NOMO-1 (cell line): ENCODE results near the gene GNGT1.

ENCODE experiments used
- DNase-seq, 2 experiments: peaks; one replicate each; lab custom pipeline; 2025; ENCODE audit not compliant: unreplicated experiment in 2 of 2; lab: John Stamatoyannopoulos, UW

GNGT1 gene

GRCh38 chr7:93906267-93906666 is at the start of gene GNGT1:
GNGT1 (plus strand) TSS chr7:93906567; CDS start chr7:93906747, 180 bp downstream.
- DNase-seq: no peak

GRCh38 chr7:93858857-93859256 is 47.5 kb upstream of the GNGT1 start:
- no peak for DNase-seq

GRCh38 chr7:93860261-93860660 is 46.1 kb upstream of the GNGT1 start:
- DNase-seq: no peak

GRCh38 chr7:93861325-93861949 is 44.9 kb upstream of the GNGT1 start:
- no peak for DNase-seq

- no peak for DNase-seq
Observed at GRCh38 chr7:93862651-93863050, 43.7 kb upstream of the GNGT1 start.

- DNase-seq: no peak
Observed at GRCh38 chr7:93866886-93867285, 39.5 kb upstream of the GNGT1 start.

- DNase-seq: no peak
Observed at GRCh38 chr7:93873998-93874574, 32.3 kb upstream of the GNGT1 start.

GRCh38 chr7:93877742-93878141 is 28.6 kb upstream of the GNGT1 start:
- no peak for DNase-seq

GRCh38 chr7:93879356-93879755 is 27.0 kb upstream of the GNGT1 start:
- no peak for DNase-seq

- no peak for DNase-seq
Observed at GRCh38 chr7:93882468-93882867, 23.9 kb upstream of the GNGT1 start.

- no peak for DNase-seq
Observed at GRCh38 chr7:93883078-93883916, 23.1 kb upstream of the GNGT1 start.

- DNase-seq: no peak
Observed at GRCh38 chr7:93883917-93884345, 22.4 kb upstream of the GNGT1 start.

GRCh38 chr7:93884541-93884940 is 21.8 kb upstream of the GNGT1 start:
- no peak for DNase-seq

- DNase-seq: no peak
Observed at GRCh38 chr7:93889261-93889660, 17.1 kb upstream of the GNGT1 start.

GRCh38 chr7:93890041-93890463 is 16.3 kb upstream of the GNGT1 start:
- DNase-seq: peak; percentile 27 to 33

GRCh38 chr7:93890464-93891068 is 15.8 kb upstream of the GNGT1 start, which contains the start of gene TFPI2:
TFPI2 (minus strand) TSS chr7:93890753; CDS start chr7:93890678, 75 bp downstream.
- no peak for DNase-seq

- no peak for DNase-seq
Observed at GRCh38 chr7:93894426-93894825, 11.9 kb upstream of the GNGT1 start.

GRCh38 chr7:93894966-93895640 is 11.3 kb upstream of the GNGT1 start:
- no peak for DNase-seq

GRCh38 chr7:93895859-93896600 is 10.3 kb upstream of the GNGT1 start:
- DNase-seq: no peak

GRCh38 chr7:93897680-93898079 is 8.7 kb upstream of the GNGT1 start:
- no peak for DNase-seq
